Anterior cingulate cortex (tissue), 58 donors: ENCODE data around the gene LDLRAD4.

Source experiments
- DNase-seq, 58 donors: peaks; one replicate each; lab custom pipeline; 2025; lab: John Stamatoyannopoulos, UW

Gene LDLRAD4

DNA sequence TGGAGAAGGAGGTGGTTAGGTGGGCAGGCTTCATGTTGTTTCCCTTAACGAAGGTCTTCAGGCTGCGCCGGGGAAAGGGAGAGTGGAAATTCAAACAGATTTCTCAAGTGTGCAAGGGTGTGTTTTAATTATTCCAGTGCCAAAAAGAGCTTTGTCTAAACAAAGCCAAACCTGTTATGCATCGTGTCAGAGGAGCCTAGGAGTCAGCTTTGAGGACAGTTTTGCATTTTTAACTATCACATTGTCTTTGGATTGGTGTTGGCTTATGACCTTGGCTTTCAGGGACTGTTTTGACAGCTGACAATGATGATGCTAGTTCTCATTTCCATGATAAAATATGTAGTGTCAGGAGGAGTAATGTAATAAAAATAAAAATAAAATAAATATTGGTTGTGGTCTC, 144.8 kb downstream of the LDLRAD4 start:
- no peak for DNase-seq

DNA sequence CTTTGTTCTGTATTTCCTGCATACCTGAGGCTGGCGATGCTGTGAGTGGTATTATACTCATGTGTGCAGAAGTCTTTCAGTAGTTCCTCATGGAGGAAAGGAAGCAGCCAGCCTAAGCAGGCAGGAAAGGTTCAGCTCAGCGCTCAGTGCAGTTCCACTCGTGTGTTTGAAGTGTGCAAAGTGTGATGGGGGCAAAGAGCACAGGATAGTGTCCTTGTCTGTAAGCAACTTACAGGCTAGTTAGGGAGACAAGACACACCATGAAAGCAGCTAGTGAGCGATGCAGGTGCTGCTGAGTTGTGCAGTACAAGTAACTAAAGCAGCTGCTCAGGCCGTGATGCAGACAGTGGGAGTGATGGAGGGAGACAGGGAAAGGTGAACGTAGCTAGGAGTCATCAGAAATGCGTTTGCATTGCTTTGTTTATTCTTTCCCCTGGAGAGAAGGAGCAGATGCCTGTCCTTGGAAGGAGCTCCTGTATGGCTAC, 146.2 kb downstream of the LDLRAD4 start:
- no peak for DNase-seq

DNA sequence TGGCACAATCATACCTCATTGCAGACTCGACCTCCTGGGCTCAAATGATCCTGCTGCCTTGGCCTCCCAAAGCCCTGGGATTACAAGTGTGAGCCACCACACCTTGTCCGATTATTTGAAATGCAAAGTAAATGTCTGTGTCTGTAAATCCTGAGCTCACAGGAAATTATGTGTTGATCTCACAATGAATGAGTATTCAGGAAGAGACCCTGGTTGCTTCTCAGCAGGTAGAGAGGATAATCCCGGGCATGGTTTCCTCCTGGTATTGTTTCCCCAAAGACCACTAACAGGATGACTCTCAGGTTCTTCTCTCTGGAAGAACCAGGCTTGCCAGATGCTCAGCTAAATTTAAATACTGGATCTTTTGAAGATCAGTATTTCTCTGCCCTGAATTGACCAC, 147.6 kb downstream of the LDLRAD4 start:
- no peak for DNase-seq

DNA sequence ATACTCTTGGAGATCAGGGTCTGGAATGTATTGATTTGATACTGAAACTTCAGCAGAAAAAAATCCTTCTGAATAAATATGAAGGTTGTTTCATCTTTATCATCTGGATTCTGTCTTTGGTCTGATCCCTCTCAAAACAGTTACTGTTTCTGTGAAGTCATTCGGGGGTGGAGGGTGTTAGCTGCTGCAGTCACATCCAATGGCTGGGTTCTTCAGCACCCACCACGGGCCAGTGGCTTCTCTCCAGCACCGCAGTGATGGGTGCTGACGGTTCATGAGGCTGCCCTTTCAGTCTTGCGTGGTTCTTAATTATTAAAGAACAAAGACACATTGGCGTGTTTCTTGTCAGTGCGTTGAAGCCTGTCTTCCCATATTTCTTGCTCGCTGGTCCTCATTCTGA, 148.0 kb downstream of the LDLRAD4 start:
- DNase-seq: peak in 1 of 58 donors; percentile 37

DNA sequence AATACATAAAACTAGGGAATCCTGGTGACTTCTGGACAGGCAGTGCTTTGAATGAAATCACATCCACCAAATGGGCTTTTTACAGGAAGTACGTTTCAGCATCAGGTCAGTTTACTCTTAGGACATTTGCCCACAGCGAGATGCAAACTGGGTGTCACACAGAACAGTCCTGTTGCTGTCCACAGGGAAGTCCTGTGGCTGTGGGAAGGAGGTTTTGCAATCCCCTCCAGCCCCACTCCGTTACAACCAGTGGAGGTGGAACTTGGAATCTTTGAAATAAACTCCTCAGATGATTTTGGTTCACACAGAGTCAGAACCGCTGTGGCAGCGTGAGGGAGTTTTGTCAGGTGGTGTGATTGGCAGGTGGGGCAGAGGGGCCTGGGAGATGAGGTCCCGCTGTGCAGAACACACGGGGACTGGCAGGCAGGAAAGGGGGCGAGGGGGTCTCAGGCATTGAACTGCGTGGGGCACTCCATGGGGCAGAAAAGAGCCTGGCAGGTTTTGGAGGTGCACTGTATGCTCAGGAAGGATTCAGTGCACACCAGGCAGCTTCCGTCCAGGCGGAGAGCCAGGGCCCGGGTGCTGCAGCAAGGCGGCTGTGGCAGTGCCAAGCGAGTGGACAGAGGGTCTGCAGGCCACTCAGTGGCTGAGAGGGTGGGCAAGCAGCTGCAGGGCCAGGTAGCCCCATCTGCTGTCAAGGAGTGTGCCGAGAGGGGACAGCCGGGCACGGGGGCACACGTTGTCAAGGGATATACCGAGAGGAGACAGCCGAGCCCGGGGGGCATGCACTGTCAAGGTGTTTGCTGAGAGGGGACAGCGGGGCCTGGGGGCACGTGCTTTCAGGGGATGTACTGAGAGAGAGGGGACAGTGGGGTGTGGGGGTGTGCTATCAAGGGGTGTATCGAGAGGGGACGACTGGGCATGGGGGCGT, 148.7 kb downstream of the LDLRAD4 start:
- no peak for DNase-seq

DNA sequence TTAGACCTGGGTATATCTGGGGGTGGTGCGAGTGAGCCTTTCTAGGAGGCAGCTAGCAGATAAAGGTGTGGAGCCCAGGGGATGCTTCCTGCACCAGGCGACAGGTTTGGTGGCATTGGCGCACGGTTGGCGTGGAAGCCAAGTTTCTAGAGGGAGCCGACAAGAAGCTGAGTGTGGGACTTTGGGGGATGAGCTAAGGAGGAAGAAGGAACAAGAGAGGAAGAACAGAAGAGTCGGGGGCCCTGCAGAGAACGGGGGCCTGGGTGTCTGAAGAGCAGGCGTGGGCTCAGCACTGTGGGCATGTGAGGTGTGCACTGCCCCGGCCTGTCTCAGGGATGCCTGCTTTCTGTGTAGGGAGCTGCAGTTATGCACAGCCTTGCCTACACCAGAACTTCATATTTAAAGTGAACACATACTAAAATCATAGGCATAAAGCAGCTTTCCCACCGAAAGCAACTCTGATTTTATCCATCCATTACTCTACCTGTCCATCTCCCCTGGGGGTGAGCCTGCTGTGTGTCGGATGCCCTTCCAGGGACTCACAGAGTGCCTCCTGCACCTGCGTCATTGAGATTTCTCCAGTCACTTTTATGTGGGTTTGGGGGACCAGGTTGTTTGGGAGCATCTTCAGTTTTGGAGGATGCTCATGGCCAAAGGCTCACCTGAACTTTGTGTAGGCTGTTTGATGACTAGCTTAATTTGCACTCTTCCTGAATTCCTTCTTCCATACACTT, 149.7 kb downstream of the LDLRAD4 start:
- no peak for DNase-seq

DNA sequence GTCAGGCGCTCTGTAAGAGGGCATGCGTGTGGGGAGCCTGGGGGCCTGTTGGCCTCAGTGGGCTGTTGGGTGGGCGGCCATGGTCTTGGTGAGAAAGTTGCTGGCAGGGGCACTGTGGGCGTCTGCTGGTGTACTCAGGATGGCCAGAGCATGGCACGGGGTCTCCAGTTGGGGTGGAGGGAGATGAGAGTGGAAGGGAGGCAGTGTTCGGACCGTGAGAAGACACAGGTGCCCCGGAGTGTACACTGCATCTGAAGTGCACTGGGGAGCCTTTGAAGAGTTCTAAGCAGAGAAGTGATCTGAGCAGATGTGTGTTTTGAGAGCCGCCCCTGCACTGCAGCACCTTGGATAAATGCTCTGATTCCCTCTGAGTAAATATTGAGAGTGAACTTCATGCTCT, 150.8 kb downstream of the LDLRAD4 start:
- DNase-seq: no peak

DNA sequence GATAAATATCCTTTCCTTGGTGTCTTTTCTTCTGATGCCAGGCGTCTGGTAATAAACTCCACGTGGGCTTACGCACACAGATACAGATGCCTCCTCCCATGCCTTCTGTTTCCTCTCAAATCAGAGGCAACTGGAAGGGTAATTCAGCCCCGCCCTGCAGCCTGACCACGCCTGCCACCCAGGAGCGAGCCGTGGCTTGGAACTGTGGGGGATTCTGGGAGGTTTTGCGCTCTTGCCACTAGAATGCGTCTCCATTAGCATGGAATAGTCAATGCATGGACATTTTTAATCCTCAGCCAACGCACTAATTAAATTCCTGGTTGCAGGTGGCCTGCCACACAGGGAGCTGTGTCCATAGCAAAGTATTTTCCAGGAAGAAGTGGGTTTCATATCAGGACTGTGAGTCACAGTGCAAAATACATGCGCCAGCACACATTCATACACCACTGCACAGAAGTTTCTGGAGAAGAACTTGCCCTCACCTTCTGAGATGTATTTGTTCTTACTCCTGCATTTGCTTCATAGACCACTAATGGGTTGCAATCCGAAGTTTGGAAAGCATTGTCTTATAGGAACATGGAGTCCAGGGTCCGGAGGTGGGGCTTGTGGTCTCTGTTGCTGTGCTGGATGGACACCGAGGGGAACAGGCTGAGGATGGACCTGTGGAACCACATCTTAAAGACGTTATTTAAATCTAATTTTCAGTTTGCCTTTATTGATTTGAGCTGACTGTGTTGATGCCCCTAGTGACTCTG, 151.4 kb downstream of the LDLRAD4 start:
- no peak for DNase-seq

DNA sequence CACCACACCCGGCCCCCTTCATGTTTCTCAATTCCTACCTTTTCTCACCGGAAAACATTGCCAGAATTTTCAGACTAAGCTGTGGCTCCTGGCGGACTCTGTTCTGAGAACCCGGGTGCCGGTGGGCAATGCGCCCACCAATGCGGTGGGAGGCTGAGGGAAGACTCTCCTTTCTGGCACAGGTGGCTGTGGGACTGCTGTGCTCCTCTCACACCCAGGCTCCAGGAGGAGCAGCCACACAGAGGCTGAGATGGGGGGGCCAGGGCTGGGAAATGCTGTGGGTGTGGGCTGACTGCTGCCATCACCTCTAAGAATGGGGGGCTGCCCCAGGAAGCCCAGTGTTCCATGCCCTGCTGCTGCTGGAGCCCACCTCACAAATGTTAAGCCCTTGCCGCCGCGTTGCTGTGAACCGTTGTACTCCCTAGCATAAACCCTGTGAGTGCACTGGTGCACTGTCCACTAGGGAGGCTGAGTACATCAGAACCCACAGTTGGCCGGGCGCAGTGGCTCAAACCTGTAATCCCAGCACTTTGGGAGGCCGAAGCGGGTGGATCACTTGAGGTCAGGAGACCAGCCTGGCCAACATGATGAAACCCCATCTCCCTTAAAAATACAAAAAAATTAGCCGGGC, 152.6 kb downstream of the LDLRAD4 start:
- no peak for DNase-seq

DNA sequence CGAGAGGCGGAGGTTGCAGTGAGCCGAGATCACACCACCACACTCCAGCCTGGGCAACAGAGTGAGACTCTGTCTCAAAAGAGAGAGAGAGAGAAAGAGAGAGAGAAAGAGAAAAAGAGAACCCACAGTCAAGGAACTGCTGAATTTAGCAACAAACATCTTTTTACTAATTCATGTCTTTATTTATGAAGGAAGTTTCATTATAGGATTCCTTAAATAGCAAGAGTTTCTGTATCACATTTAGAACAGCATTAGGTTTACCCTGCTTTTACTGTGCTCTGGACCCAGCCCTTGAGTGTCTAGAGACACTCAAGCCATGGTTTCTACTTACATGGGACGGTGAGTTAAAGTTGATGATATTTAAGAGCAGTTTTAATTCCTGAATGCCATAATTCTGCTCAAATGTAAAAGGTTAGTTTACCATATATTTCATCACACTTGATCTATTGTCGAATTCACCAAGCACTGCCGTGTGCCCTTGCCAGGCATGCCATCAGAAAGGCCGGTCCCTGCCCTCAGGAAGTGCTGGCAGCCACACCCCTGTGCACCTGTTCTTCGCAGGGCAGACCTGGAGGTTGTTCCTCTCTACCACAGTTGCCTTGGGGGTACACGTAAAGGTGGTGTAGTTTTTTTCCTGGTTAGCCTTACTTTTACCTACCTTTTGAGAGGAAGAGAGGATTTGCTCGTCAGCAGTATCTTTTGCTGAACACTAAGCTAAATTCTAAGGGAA, 153.3 kb downstream of the LDLRAD4 start:
- DNase-seq: no peak

DNA sequence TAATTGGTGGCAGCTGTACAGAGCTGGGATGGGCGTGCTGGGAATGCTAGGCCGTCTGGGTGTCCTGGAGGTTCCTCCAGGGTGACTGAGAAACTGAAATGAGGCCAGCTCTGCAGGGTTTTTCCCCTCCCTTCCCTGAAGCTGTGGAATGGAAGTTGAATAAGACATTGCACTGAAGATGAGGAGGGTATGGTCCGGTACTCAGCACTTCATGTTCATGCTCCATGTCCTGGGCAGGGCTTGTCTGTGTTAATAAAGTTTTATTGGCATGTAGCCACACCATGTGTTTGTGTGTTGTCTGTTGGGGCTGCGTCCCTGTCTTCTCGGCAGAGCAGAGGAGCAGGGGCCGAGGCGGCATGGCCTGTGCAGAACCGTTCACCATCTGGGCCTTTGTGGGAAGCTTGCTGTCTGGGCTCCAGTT, 154.0 kb downstream of the LDLRAD4 start:
- DNase-seq: no peak

DNA sequence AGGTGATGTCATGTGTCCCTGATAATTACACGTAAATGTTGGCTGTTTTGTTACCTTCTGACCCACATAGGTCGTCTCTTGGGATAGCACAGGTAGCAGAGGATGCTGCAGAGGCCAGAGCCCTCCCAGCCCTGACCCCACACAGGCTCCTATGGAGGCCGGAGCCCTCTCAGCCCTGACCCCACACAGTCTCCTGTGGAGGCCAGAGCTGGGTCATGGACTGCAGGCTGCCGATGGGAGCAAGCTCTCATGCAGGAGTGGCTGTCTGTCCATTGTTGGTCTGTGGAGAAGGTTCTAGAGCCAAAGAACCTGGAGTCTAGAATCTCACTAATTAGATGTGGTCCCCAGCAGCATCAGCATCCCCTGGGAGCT, 155.5 kb downstream of the LDLRAD4 start:
- no peak for DNase-seq

DNA sequence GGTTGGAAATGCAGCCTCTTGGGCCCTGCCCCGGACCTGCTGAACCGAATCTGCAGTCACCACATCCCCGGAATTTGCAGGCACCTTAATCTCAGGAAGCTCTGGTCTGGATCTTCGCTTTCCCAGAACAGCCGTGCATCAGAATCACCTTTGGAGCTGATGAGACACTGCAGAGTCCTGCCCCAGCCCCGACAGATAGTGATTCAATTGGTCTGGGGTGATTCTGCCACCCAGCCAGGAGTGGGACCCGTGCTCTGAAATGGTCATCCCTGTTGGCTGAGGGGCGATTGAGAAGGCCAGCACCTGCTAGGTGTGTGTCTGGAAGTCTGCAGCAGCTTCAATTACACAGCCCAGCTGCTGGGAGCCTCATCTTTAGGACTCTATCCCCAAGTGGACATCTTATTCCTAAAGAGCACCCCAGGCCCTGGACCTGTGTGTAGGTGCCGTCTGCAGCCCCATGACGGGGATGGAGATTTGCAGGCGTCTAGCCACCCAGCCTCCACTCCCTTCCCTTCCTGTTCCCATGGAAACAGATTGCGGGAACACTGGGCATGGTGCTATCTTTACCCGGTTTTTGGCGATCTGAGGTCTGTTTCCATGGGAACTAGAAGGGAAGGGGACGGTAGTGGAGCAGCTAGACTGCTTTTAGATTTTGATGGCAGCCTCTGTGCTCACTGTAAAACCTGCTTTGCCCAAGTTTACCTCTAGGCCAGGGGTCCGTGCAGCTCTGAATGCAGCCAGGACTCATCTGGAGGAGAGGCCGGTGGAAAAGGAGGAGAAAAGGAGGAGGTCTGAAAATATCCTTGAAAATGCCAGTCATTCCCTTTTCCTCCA, 156.1 kb downstream of the LDLRAD4 start:
- DNase-seq: peak in 43 of 58 donors; percentile 19 to 90 (median 59)

DNA sequence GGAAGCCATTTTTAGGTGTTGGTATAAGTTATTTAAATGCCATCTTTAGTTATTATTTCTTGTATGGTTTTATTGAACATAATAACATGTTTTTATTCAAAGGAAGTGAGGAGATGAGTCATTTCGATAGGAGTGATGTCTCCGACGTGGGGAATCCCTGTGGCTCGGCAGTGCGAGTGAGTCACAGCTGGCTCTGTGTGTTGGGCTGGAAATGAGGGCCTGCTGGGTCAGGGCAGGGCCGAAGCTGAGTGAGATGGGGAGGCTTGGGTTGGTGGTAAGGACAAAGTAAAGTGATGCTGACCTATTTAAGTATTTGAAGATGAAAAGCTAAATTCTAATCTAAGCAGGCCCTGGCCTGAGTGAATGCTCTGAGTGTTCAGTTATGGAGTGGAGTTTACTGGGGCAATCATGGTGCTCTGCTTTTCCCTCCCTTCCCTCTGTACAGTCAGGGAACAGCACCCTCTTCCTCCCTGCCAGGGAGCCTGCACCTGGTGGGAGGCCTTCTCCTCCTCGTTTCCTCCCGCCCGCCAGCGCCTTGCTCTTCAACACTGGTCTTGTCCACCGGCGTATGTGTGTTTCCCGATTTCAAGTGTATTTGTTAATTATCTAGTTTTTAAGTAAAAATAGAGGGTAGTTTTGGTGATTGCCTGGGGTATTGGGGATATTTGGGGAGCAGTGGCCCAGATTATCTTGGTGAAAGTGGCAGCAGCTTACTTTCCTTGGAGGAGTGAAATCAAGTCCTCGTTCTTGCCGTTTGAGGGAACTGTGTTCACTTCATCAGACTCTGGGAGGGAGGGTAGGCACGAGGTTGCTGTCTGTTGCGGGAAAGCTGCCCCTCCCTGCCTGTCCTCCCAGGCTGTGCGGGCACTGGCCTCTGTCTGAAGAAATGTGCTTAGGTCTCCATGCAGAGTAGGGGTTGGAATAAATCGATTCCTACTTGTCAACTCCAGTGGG, 157.0 kb downstream of the LDLRAD4 start:
- DNase-seq: peak in 6 of 58 donors; percentile 31 to 59 (median 46)

DNA sequence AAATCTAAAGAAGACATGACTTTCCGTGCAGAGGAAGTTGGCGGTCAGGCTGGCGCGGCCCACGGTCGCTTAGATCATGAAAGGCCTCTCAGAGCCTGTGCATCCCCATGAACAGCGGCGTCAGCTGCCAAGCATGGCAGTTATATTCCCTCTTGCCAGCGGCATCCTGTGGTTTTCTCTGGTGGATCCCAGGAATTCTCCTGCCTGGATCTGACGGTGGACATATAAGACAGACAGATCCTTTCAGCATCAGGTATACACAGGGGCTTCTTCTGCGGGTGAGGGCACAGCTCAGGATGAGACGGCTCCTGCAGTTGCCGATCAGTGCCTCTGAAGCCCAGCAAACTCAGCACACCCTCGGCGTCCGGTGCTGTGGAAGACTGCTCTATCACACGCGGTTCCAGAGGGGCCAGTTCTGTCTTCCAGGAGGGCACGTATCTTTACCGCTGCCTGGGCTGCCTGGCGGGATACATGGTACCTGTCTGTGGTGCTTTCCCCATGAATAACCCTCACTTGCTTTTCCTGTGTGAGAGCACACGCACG, 157.8 kb downstream of the LDLRAD4 start:
- DNase-seq: peak in 1 of 58 donors; percentile 33

DNA sequence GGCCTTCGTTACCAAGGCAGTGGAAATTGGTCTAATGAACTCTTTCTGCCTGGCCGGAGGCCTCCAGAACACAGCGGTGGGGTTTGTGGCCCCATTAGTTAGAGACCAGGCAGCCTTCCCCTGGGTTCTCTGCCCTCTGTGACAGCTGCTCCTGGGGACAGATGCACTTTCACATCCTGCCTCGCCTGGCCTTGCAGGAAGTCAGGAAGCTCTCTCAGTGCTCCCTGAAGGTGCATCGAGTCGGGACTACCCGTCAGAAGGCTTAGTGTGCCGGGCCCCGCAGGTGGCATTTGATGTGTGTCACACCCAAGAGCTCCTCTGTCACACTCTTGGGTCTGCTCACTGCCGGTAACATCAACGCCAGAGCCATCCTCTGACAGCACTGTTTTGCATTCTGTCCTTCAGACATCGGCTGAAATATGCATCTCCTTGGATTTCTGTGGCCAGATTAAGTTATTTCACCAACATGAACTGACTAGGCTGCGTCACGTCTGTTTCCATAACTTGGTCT, 158.3 kb downstream of the LDLRAD4 start:
- no peak for DNase-seq

DNA sequence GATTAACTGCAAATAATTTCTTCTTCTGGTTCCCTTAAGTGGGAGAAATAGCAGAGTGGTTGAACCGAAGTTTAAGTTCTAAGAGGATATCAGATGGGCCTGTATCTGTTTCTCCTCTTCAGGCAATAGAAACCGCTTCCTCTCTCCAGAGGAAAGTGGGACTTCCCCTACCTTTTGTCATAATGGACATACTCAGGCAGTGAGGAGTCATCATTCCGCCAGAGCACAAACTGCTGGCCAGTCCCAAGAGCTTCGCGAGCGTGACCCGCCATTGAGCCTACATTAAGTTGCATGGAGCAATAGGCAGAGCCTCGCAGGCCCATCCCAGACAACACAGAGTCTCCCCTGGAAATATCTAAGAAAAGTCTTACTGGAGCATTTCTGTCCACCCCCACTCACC, 158.9 kb downstream of the LDLRAD4 start:
- DNase-seq: no peak
